ENCODE measurements around the gene UBE2O.

DNA sequence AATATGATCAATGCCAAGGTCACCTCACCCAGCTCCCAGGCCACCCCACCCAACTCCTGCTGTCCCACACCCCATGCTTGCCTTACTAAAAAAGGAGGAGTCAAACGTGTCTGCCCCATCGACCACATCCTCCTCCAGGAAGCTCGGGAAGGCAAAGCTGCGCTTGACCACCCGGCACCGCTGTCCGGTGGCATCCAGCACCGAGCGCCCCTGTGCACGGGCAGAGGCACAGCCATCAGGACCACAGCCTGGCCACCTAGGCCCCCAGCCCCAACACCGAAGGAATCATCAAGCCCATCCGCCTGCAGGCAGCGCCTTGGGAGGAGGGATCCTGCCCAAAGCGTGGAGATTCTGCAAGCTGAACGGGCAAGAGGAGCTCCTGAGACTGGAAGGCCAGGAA lies 24.6 kb upstream of the UBE2O start:
- TF ChIP-seq, protein P1, sequence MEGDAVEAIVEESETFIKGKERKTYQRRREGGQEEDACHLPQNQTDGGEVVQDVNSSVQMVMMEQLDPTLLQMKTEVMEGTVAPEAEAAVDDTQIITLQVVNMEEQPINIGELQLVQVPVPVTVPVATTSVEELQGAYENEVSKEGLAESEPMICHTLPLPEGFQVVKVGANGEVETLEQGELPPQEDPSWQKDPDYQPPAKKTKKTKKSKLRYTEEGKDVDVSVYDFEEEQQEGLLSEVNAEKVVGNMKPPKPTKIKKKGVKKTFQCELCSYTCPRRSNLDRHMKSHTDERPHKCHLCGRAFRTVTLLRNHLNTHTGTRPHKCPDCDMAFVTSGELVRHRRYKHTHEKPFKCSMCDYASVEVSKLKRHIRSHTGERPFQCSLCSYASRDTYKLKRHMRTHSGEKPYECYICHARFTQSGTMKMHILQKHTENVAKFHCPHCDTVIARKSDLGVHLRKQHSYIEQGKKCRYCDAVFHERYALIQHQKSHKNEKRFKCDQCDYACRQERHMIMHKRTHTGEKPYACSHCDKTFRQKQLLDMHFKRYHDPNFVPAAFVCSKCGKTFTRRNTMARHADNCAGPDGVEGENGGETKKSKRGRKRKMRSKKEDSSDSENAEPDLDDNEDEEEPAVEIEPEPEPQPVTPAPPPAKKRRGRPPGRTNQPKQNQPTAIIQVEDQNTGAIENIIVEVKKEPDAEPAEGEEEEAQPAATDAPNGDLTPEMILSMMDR (IDR thresholded peaks at IDR 0.05 in 8 of 11, conservative IDR thresholded peaks at IDR 0.05 in 3 of 11), result no peak
- no peak for TF ChIP-seq POLR2A (IDR thresholded peaks at IDR 0.05)

Data from spleen (tissue), 7 donors.